Vagina (tissue), 2 donors: ENCODE measurements around the gene PRSS53.

ENCODE experiments used
- CTCF ChIP-seq, 3 experiments: fragments of 450-650 bp in 2 of 3; fragments of 200-600 bp in 1 of 3; sonication (generic) in 1 of 3; IDR thresholded peaks; one replicate each; pipeline ENCODE4 v1.5.1; 2017 to 2019; ENCODE audit warnings: antibody characterized with exemption in 3 of 3, mild to moderate bottlenecking in 2 of 3, moderate library complexity in 2 of 3
- POLR2A ChIP-seq, 2 donors: fragments of 450-650 bp; IDR thresholded peaks; one replicate each; pipeline ENCODE4 v1.6.1; 2017; ENCODE audit warnings: antibody characterized with exemption in 2 of 2, mild to moderate bottlenecking in 2 of 2, moderate library complexity in 2 of 2
- POLR2AphosphoS5 ChIP-seq, 2 donors: sonication (generic); formaldehyde crosslinking; IDR thresholded peaks; one replicate each; pipeline ENCODE4 v1.9.0; 2017; ENCODE audit warnings: antibody characterized with exemption in 2 of 2, mild to moderate bottlenecking in 2 of 2, low read depth in 1 of 2; ENCODE audit not compliant: insufficient read depth in 1 of 2

- peak; percentile 18 to 71 (median 67) for TF ChIP-seq CTCF (IDR thresholded peaks at IDR 0.05)
- TF ChIP-seq POLR2A (IDR thresholded peaks at IDR 0.05) = no peak
- peak in 1 of 2 donors; percentile 55 for TF ChIP-seq POLR2AphosphoS5 (IDR thresholded peaks at IDR 0.05; ENCODE audit: insufficient read depth in 1 of 2, low read depth in 1 of 2)
These were observed 17.0 kb upstream of the PRSS53 start for GRCh38 chr16:31105677-31106213.
